GM23338 (cell line): ENCODE results near the gene PLA2G5. TPM values are rescaled to one million over a fixed set of nuclear protein-coding genes. Genes with fewer than 3 reads are reported as not detected.

Source experiments
- ATAC-seq: fragments of 200-7000 bp; cut with Tn5 transposase; 3 replicates; pipeline ENCODE4 v1.9.1; 2020
- DNase-seq: peaks from one replicate; pipeline ENCODE4 v3.0.0-alpha.2; 2015; ENCODE audit warnings: low spot score
- H2AFZ ChIP-seq: fragments of 200-600 bp; sonication (generic); 2 replicates; pipeline ENCODE4 v1.8.0; 2016; ENCODE audit warnings: antibody characterized with exemption, mild to moderate bottlenecking, moderate library complexity
- H3F3A ChIP-seq: fragments of 200-600 bp; sonication (generic); replicated peaks from 2 replicates; pipeline ENCODE4 v1.8.0; 2017; ENCODE audit warnings: antibody characterized with exemption, mixed run types, low read depth
- H3K27ac ChIP-seq: fragments of 200-600 bp; sonication (generic); 2 replicates; pipeline ENCODE4 v1.6.1; 2016; ENCODE audit warnings: low read depth
- H3K27me3 ChIP-seq: fragments of 200-600 bp; sonication (generic); 2 replicates; pipeline ENCODE4 v1.8.0; 2016; ENCODE audit warnings: mild to moderate bottlenecking, mixed run types, moderate library complexity; ENCODE audit not compliant: insufficient read depth
- H3K36me3 ChIP-seq: fragments of 200-600 bp; sonication (generic); 2 replicates; pipeline ENCODE4 v1.8.0; 2016; ENCODE audit warnings: mild to moderate bottlenecking; ENCODE audit not compliant: insufficient read depth
- H3K4me1 ChIP-seq: fragments of 200-600 bp; sonication (generic); 2 replicates; pipeline ENCODE4 v1.8.0; 2016; ENCODE audit warnings: mild to moderate bottlenecking, moderate library complexity; ENCODE audit not compliant: insufficient read depth
- H3K4me2 ChIP-seq: fragments of 200-600 bp; sonication (generic); 2 replicates; pipeline ENCODE4 v1.7.1; 2017; ENCODE audit warnings: mixed run types
- H3K4me3 ChIP-seq: fragments of 200-600 bp; sonication (generic); 2 replicates; pipeline ENCODE4 v1.6.1; 2016; ENCODE audit warnings: mixed run types
- H3K79me2 ChIP-seq: fragments of 200-600 bp; sonication (generic); replicated peaks from 2 replicates; pipeline ENCODE4 v1.8.0; 2017; ENCODE audit warnings: mild to moderate bottlenecking; ENCODE audit not compliant: insufficient read depth
- H3K9me2 ChIP-seq: fragments of 200-600 bp; sonication (generic); 2 replicates; pipeline ENCODE4 v1.8.0; 2017; ENCODE audit not compliant: insufficient read depth
- H4K20me1 ChIP-seq: fragments of 200-600 bp; sonication (generic); replicated peaks from 2 replicates; pipeline ENCODE4 v1.8.0; 2017; ENCODE audit warnings: mild to moderate bottlenecking; ENCODE audit not compliant: insufficient read depth
- H3K27ac Mint-ChIP-seq: 2 replicates; pipeline ENCODE4 v1.8.0; 2020; ENCODE audit warnings: inconsistent platforms, mild to moderate bottlenecking, moderate library complexity, mixed read lengths
- H3K27me3 Mint-ChIP-seq: 3 replicates; pipeline ENCODE4 v1.8.0; 2022; ENCODE audit warnings: low read depth, mild to moderate bottlenecking, moderate library complexity, mixed read lengths, inconsistent platforms; ENCODE audit not compliant: insufficient read depth, poor library complexity
- H3K36me3 Mint-ChIP-seq: 3 replicates; pipeline ENCODE4 v1.8.0; 2021; ENCODE audit warnings: low read depth, mild to moderate bottlenecking, inconsistent platforms, moderate library complexity, mixed read lengths
- H3K4me1 Mint-ChIP-seq: 3 replicates; pipeline ENCODE4 v1.8.0; 2020; ENCODE audit warnings: mild to moderate bottlenecking, inconsistent platforms, mixed read lengths
- H3K4me3 Mint-ChIP-seq: 3 replicates; pipeline ENCODE4 v1.8.0; 2021; ENCODE audit warnings: moderate library complexity, mild to moderate bottlenecking, inconsistent platforms, mixed read lengths
- H3K9me3 Mint-ChIP-seq: 3 replicates; pipeline ENCODE4 v1.8.0; 2020; ENCODE audit warnings: moderate library complexity, mild to moderate bottlenecking, inconsistent platforms, mixed read lengths
- CREB1 ChIP-seq: fragments of 250-450 bp; sonication (Bioruptor Pico); IDR thresholded peaks from 2 replicates; pipeline ENCODE4 v1.5.0; 2020; ENCODE audit warnings: low read depth, mild to moderate bottlenecking, moderate library complexity
- CTCF ChIP-seq, 2 experiments: fragments of 200-600 bp in 1 of 2; sonication (generic) in 1 of 2; conservative IDR thresholded peaks; 2 replicates each; pipeline versions ENCODE4 v1.5.1 to v1.6.1; 2016 to 2017; ENCODE audit warnings: antibody characterized with exemption in 2 of 2, low read depth in 2 of 2, mild to moderate bottlenecking in 2 of 2, moderate library complexity in 1 of 2
- EZH2phosphoT487 ChIP-seq: fragments of 200-600 bp; sonication (generic); IDR thresholded peaks from one replicate; pipeline ENCODE4 v1.8.1; 2018; ENCODE audit warnings: antibody characterized with exemption; ENCODE audit not compliant: unreplicated experiment
- NANOG ChIP-seq: IDR thresholded peaks from 2 replicates; pipeline ENCODE4 v1.6.1; 2016; ENCODE audit warnings: antibody characterized with exemption, borderline replicate concordance
- POLR2AphosphoS5 ChIP-seq: IDR thresholded peaks from 2 replicates; pipeline ENCODE4 v1.6.1; 2016; ENCODE audit warnings: antibody characterized with exemption, low read depth
- STAT1 ChIP-seq: IDR thresholded peaks from one replicate; pipeline ENCODE4 v1.6.1; 2016; ENCODE audit warnings: antibody characterized with exemption; ENCODE audit not compliant: unreplicated experiment
- ZNF114 ChIP-seq: fragments of 250-450 bp; sonication (Bioruptor Pico); IDR thresholded peaks from 2 replicates; pipeline ENCODE4 v1.5.0; 2020; ENCODE audit warnings: mild to moderate bottlenecking, moderate library complexity
- ZNF331 ChIP-seq: fragments of 250-450 bp; sonication (Bioruptor Pico); IDR thresholded peaks from 2 replicates; pipeline ENCODE4 v1.5.0; 2020; ENCODE audit warnings: low read depth, mild to moderate bottlenecking, moderate library complexity
- ZNF462 ChIP-seq: fragments of 250-450 bp; sonication (Bioruptor Pico); IDR thresholded peaks from 2 replicates; pipeline ENCODE4 v1.5.0; 2020; ENCODE audit warnings: mild to moderate bottlenecking, moderate library complexity
- polyA plus RNA-seq: library from polyadenylated mRNA; unstranded; fragments of >200 nt; fragmentation: Nextera tagmentation; extraction: Ambion mirVana; gene quantifications from 2 replicates; pipeline ENCODE4 v1.2.1, GENCODE V29; 2016
- total RNA-seq: library from RNA; depleted of rRNA; stranded (reverse); fragments of >200 nt; shearing (Covaris generic); gene quantifications from 2 replicates; pipeline ENCODE4 v1.2.3, GENCODE V29; 2014

Gene PLA2G5
- total and polyA plus RNA-seq, 2 experiments from 2014 or later = not detected

- TF ChIP-seq ZNF462 (CRISPR knock-in tag) (no peak), EZH2phosphoT487 (no peak), CREB1 (CRISPR knock-in tag) (no peak), ZNF114 (CRISPR knock-in tag) (no peak), STAT1 (no peak), POLR2AphosphoS5 (no peak)
Measured at GRCh38 chr1:20137604-20138003, 67.6 kb downstream of the PLA2G5 start (continued).

- no peaks in the 10 kb centered on the region for H3F3A ChIP-seq
- H3K79me2 ChIP-seq = no peaks in the 10 kb centered on the region
- Mint-ChIP-seq H3K9me3 (peaks cover 7% of the 10 kb centered on the region; the same call in 2 of the 3 replicates), H3K27me3 (peaks cover 3% of the 10 kb centered on the region), H3K4me3 (no peak overlapping the region), H3K27ac (no peak overlapping the region), H3K36me3 (peaks cover 4% of the 10 kb centered on the region; the same call in 1 of the 3 replicates), H3K4me1 (no peaks in the 10 kb centered on the region)
- no peak overlapping the region for H2AFZ ChIP-seq
- no peak overlapping the region for H3K4me2 ChIP-seq
- H3K9me2 ChIP-seq = no peaks in the 10 kb centered on the region
- DNase-seq (no peak), ATAC-seq (no peak)
- no peaks in the 10 kb centered on the region for H4K20me1 ChIP-seq
- no peak overlapping the region for H3K4me3 ChIP-seq
- TF ChIP-seq ZNF331 (CRISPR knock-in tag) (no peak), CTCF (conservative IDR thresholded peaks at IDR 0.05; ENCODE audit: low read depth in 2 of 2) (no peak), CREB1 (CRISPR knock-in tag) (no peak), EZH2phosphoT487 (no peak), POLR2AphosphoS5 (no peak), NANOG (no peak), ZNF114 (CRISPR knock-in tag) (no peak)
- H3K36me3 ChIP-seq = no peaks in the 10 kb centered on the region
- H3K27me3 ChIP-seq = no peaks in the 10 kb centered on the region
- no peak overlapping the region for H3K27ac ChIP-seq
- H3K4me1 ChIP-seq = no peaks in the 10 kb centered on the region
Measured at GRCh38 chr1:20138346-20138745, 68.4 kb downstream of the PLA2G5 start.
